GM19372 (cell line): ENCODE results near the gene PCDHGB6.
A peak's percentile ranks its signal among the peaks of the same experiment; 100 is the strongest.
"Not testable (repeated sequence)": the region's sequence is repeated elsewhere in the genome, so short reads cannot be mapped to it uniquely, and the experiment has no call there.

Experiments
- ATAC-seq: cut with Tn5 transposase; IDR thresholded peaks from one replicate; pipeline ENCODE4 v1.9.1; 2021; ENCODE audit warnings: mild to moderate bottlenecking, low read depth, moderate library complexity; ENCODE audit not compliant: unreplicated experiment

PCDHGB6 gene

DNA sequence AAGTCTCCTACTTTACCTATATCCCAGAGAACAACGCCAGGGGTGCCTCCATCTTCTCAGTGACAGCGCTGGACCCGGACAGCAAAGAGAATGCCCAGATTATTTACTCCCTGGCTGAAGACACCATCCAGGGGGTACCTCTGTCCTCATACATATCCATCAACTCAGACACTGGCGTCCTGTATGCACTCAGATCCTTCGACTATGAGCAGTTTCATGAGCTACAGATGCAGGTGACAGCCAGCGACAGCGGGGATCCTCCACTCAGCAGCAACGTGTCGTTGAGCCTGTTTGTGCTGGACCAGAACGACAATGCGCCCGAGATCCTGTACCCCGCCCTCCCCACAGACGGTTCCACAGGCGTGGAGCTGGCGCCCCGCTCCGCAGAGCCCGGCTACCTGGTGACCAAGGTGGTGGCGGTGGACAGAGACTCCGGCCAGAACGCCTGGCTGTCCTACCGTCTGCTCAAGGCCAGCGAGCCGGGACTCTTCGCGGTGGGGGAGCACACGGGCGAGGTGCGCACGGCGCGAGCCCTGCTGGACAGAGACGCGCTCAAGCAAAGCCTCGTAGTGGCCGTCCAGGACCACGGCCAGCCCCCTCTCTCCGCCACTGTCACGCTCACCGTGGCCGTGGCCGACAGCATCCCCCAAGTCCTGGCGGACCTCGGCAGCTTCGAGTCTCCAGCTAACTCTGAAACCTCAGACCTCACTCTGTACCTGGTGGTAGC lies 6.9 kb downstream of the PCDHGB6 start:
- not testable (repeated sequence) for ATAC-seq

DNA sequence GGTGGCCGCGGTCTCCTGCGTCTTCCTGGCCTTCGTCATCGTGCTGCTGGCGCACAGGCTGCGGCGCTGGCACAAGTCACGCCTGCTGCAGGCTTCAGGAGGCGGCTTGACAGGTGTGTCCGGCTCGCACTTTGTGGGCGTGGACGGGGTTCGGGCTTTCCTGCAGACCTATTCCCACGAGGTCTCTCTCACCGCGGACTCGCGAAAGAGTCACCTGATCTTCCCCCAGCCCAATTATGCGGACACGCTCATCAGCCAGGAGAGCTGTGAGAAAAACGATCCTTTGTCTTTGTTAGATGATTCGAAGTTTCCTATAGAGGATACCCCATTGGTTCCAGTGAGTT lies 7.4 kb downstream of the PCDHGB6 start:
- ATAC-seq, result not testable (repeated sequence)

DNA sequence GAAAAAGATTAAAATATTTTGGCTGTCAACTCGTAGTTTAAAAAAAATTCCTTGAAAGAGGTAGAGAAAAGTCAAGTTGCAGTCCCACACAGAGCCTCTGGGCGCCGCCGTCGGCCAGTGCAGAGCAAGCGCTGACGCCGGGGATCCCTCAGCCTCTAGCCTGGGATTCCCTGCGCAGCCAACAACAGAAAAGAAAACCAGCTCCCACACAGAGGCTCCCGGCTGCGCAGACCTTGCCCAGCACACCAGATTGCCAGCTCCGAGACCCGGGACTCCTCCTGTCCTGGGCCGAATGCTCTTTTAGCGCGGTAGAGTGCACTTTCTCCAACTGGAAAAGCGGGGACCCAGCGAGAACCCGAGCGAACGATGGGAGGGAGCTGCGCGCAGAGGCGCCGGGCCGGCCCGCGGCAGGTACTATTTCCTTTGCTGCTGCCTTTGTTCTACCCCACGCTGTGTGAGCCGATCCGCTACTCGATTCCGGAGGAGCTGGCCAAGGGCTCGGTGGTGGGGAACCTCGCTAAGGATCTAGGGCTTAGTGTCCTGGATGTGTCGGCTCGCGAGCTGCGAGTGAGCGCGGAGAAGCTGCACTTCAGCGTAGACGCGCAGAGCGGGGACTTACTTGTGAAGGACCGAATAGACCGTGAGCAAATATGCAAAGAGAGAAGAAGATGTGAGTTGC lies 9.8 kb downstream of the PCDHGB6 start, which contains the start of gene PCDHGB7:
TSS of gene PCDHGB7 (plus strand) at position 184 of the 679 bp plus-strand sequence. CDS start at position 367, 183 bp downstream.
- ATAC-seq, result not testable (repeated sequence)

DNA sequence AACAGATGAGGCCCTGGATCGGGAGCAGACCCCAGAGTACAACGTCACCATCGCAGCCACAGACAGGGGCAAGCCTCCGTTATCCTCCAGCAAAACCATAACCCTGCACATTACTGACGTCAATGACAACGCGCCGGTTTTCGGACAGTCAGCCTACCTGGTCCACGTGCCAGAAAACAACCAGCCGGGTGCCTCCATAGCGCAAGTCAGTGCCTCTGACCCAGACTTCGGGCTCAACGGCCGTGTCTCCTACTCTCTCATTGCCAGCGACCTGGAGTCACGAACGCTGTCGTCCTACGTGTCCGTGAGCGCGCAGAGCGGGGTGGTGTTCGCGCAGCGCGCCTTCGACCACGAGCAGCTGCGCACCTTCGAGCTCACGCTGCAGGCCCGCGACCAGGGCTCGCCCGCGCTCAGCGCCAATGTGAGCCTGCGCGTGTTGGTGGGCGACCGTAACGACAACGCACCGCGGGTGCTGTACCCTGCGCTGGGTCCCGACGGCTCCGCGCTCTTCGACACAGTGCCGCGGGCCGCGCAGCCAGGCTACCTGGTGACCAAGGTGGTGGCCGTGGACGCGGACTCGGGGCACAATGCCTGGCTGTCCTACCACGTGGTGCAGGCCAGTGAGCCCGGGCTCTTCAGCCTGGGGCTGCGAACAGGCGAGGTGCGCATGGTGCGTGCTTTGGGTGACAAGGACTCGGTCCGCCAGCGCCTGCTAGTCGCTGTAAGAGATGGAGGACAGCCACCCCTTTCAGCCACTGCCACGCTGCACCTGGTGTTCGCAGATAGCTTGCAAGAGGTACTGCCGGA lies 11.5 kb downstream of the PCDHGB6 start:
- no peak for ATAC-seq

DNA sequence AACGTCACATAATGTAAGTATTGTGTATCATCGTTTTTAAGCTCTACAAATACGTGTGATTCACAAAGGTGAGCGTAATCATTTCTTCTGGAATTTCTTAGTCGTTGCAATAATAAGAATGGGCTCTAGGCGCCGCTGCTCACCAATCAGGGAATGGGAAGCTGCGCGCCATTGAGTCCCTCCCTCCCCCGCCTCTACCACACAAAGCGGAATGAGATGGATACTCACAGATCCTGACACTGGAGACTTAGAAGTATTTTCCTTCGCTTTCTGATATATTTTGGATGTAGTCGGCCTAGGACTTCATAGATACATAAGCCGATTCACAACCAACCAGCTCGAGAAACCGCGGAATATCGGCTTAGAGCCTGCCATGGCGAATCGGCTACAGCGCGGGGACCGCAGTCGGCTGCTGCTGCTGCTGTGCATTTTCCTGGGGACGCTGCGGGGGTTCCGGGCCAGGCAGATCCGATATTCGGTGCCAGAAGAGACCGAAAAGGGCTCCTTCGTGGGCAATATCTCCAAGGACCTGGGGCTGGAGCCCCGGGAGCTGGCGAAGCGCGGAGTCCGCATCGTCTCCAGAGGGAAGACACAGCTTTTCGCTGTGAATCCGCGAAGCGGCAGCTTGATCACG lies 13.2 kb downstream of the PCDHGB6 start, which contains the start of gene PCDHGA11:
TSS of gene PCDHGA11 (plus strand) at position 197 of the 634 bp plus-strand sequence. CDS start at position 374, 177 bp downstream.
- ATAC-seq, result no peak

DNA sequence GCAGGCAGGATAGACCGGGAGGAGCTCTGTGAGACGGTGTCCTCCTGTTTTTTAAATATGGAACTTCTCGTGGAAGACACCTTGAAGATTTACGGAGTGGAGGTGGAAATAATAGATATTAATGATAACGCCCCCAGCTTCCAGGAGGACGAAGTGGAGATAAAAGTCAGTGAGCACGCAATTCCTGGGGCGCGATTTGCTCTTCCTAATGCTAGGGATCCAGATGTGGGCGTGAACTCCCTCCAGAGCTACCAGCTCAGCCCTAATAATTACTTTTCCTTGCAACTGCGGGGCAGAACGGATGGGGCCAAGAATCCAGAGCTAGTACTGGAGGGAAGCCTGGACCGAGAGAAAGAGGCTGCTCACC lies 13.7 kb downstream of the PCDHGB6 start:
- ATAC-seq, result no peak

DNA sequence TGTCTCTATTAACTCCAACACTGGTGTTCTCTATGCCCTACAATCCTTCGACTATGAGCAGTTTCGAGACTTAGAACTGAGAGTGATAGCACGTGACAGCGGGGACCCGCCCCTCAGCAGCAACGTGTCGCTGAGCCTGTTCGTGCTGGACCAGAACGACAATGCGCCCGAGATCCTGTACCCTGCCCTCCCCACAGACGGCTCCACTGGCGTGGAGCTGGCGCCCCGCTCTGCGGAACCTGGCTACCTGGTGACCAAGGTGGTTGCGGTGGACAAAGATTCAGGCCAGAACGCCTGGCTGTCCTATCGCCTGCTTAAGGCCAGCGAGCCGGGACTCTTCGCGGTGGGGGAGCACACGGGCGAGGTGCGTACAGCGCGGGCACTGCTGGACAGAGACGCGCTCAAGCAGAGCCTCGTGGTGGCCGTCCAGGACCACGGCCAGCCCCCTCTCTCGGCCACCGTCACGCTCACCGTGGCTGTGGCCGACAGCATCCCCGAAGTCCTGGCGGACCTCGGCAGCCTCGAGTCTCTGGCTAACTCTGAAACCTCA lies 15.0 kb downstream of the PCDHGB6 start:
- no peak for ATAC-seq

DNA sequence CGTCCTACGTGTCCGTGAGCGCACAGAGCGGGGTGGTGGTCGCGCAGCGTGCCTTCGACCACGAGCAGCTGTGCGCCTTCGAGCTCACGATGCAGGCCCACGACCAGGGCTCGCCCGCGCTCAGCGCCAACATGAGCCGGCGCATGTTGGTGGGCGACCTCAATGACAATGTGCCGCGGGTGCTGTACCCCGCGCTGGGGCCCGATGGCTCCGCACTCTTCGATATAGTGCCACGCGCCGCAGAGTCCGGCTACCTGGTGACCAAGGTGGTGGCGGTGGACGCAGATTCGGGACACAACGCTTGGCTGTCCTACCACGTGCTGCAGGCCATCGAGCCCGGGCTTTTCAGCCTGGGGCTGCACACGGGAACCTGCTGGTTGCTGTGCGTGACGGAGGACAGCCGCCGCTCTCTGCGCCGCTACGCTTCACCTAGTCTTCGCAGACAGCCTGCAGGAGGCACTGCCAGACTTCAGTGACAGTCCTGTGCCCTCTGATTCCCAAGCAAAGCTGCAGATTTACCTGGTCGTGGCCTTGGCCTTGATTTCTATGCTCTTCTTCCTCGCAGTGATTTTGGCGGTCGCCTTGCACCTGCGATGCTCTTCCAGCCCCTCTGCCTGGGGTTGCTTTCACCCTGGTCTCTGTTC lies 20.1 kb downstream of the PCDHGB6 start:
- no peak for ATAC-seq

DNA sequence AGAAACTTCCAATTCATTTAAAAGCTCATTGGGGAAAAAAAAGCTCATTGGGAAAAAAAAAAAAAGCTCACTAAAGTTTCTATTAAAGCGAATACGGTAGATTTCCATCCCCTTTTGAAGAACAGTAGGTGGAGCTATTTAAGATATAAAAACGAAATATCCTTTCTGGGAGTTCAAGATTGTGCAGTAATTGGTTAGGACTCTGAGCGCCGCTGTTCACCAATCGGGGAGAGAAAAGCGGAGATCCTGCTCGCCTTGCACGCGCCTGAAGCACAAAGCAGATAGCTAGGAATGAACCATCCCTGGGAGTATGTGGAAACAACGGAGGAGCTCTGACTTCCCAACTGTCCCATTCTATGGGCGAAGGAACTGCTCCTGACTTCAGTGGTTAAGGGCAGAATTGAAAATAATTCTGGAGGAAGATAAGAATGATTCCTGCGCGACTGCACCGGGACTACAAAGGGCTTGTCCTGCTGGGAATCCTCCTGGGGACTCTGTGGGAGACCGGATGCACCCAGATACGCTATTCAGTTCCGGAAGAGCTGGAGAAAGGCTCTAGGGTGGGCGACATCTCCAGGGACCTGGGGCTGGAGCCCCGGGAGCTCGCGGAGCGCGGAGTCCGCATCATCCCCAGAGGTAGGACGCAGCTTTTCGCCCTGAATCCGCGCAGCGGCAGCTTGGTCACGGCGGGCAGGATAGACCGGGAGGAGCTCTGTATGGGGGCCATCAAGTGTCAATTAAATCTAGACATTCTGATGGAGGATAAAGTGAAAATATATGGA lies 22.7 kb downstream of the PCDHGB6 start, which contains the start of gene PCDHGA12:
TSS of gene PCDHGA12 (plus strand) at position 176 of the 782 bp plus-strand sequence. CDS start at position 429, 253 bp downstream.
- peak; percentile 89 for ATAC-seq

DNA sequence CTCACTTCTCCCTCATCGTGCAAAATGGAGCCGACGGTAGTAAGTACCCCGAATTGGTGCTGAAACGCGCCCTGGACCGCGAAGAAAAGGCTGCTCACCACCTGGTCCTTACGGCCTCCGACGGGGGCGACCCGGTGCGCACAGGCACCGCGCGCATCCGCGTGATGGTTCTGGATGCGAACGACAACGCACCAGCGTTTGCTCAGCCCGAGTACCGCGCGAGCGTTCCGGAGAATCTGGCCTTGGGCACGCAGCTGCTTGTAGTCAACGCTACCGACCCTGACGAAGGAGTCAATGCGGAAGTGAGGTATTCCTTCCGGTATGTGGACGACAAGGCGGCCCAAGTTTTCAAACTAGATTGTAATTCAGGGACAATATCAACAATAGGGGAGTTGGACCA lies 23.5 kb downstream of the PCDHGB6 start:
- ATAC-seq, result no peak

DNA sequence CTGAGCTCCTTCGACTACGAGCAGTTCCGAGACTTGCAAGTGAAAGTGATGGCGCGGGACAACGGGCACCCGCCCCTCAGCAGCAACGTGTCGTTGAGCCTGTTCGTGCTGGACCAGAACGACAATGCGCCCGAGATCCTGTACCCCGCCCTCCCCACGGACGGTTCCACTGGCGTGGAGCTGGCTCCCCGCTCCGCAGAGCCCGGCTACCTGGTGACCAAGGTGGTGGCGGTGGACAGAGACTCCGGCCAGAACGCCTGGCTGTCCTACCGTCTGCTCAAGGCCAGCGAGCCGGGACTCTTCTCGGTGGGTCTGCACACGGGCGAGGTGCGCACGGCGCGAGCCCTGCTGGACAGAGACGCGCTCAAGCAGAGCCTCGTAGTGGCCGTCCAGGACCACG lies 24.5 kb downstream of the PCDHGB6 start:
- not testable (repeated sequence) for ATAC-seq

DNA sequence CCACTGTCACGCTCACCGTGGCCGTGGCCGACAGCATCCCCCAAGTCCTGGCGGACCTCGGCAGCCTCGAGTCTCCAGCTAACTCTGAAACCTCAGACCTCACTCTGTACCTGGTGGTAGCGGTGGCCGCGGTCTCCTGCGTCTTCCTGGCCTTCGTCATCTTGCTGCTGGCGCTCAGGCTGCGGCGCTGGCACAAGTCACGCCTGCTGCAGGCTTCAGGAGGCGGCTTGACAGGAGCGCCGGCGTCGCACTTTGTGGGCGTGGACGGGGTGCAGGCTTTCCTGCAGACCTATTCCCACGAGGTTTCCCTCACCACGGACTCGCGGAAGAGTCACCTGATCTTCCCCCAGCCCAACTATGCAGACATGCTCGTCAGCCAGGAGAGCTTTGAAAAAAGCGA lies 24.9 kb downstream of the PCDHGB6 start:
- not testable (repeated sequence) for ATAC-seq

DNA sequence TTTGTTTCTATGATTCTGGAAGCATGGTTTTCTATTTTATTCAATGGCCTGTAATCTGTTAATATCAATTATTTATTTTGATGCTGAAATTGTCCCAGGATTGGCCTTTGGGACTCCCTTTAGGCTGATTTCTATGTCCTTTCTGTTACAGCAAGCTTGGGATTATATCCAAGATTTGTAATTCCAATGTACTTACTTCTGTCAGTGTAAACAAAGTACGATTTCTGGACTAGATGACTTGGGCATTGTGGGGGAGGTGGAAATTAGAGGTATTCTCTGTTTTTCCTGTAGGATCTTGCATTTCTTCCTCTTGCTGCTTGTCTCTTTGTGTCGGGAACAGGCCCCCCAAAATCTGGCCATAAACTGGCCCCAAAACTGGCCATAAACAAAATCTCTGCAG lies 26.2 kb downstream of the PCDHGB6 start:
- no peak for ATAC-seq

DNA sequence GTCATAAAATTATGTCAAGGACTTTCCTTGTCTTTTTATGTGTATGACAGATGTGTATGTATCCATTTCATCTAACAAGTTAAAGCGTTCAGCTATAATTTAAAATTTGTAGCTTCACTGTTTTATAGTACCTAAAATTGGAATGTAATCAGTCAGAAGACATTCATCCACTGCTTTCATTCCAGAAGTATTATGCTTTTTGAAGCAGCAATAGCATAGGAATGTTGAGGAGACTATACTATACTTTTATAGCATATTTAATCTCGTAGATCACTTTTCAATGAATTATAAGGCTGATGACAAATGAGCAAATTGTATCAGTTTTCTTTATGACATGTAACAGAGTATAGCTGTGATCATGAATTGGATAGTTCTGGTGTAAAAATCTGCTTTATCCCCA lies 29.4 kb downstream of the PCDHGB6 start:
- no peak for ATAC-seq

DNA sequence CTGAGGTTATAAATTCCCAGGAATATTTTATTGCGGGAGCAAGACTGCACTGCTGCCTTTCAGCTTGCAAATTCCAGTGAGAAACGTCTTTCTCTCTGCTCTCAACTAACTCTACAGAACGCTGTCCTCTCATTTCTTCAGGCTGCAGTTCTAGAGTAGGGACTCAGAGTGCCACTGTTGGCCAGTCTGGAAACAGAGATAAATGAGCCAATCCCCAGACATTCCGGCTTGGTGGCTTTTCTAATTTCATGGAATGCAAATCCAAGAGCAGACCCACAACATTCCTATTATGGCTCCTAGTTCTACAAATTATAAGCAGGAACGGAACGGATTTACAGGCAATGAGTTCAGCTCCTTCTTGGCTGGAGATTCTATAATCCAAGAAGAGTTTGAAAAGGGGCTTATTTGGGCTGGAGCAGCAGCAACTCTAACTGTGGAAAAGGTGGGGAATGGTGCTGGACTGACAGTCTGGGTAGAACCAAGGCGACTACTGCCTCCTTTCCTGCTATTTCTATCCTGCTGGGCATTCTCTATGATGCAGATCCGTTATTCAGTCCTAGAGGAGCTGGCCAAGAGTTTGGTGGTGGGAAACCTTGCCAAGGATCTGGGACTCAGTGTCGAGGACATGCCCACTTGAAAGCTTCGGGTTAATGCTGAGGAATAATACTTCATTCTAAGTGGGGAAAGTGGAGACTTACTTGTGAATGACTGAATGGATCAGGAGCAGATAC lies 31.8 kb downstream of the PCDHGB6 start:
- ATAC-seq, result no peak

DNA sequence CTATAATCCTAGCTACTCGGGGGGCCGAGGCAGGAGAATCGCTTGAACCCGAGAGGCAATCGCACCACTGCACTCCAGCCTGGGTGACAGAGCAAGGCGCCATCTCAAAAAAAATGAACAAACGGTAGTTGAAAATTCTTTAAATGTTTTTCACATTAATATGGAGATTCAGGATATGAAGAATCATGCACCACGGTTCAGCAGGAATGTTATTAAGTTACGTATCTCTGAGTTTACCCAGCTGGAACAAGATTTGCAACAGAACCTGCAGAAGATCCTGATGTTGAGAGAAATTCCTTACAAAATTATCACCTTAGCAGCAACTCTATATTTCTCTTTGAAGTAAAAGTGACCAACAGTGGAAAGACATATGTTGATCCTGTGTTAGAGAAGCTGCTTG lies 32.5 kb downstream of the PCDHGB6 start:
- no peak for ATAC-seq

DNA sequence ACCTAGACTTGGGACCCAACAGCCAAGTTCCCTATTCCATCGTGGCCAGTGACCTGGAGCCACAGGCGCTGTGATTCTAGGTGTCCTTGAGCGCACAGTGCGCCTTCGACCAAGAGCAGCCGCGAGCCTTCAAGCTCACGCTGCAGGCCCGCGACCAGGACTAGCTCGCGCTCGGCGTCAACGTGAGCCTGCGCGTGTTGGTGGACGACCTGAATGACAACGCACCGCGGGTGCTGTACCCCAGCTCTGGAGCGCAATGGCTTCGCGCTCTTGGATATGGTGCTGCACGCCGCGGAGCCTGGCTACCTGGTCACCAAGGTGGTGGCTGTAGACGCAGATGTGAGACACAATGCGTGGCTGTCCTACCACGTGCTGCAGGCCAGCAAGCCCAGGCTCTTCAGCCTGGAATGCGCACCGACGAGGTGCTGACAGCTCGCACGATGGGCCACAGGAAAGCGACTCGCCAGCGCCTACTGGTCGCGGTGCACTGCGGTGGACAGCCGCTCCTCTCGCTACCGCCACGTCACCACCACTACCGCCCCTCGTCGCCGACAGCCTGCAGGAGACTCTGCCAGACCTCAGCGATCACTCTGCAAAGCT lies 33.9 kb downstream of the PCDHGB6 start:
- ATAC-seq, result no peak
